Ishikawa (cell line): ENCODE measurements around the gene GABPB1.

ENCODE experiments used
- CEBPB ChIP-seq: IDR thresholded peaks from 2 replicates; pipeline ENCODE4 v1.6.1; 2012
- CREB1 ChIP-seq: IDR thresholded peaks from 2 replicates; pipeline ENCODE4 v1.6.1; 2012; ENCODE audit warnings: low read depth
- EGR1 ChIP-seq: IDR thresholded peaks from 2 replicates; pipeline ENCODE4 v1.6.1; 2012
- EP300 ChIP-seq: IDR thresholded peaks from 2 replicates; pipeline ENCODE4 v1.6.1; 2012; ENCODE audit warnings: borderline replicate concordance
- MAX ChIP-seq: IDR thresholded peaks from 2 replicates; pipeline ENCODE4 v1.6.1; 2012
- NFIC ChIP-seq: IDR thresholded peaks from 2 replicates; pipeline ENCODE4 v1.6.1; 2012
- RAD21 ChIP-seq: IDR thresholded peaks from 2 replicates; pipeline ENCODE4 v1.6.1; 2012; ENCODE audit warnings: low read depth
- REST ChIP-seq: IDR thresholded peaks from 2 replicates; pipeline ENCODE4 v1.6.1; 2012; ENCODE audit warnings: low read depth, mild to moderate bottlenecking
- TAF1 ChIP-seq: IDR thresholded peaks from 2 replicates; pipeline ENCODE4 v1.6.1; 2012; ENCODE audit warnings: low read depth, mild to moderate bottlenecking
- TCF12 ChIP-seq: IDR thresholded peaks from 2 replicates; pipeline ENCODE4 v1.6.1; 2012; ENCODE audit warnings: low read depth
- TEAD4 ChIP-seq: IDR thresholded peaks from 2 replicates; pipeline ENCODE4 v1.6.1; 2012
- YY1 ChIP-seq: IDR thresholded peaks from 2 replicates; pipeline ENCODE4 v1.6.1; 2012; ENCODE audit warnings: low read depth
- ZBTB7A ChIP-seq: IDR thresholded peaks from 2 replicates; pipeline ENCODE4 v1.6.1; 2012; ENCODE audit warnings: low read depth
- TF ChIP-seq, protein P1 (sequence below): IDR thresholded peaks from 2 replicates; pipeline ENCODE4 v1.6.1; 2012

Gene GABPB1

DNA sequence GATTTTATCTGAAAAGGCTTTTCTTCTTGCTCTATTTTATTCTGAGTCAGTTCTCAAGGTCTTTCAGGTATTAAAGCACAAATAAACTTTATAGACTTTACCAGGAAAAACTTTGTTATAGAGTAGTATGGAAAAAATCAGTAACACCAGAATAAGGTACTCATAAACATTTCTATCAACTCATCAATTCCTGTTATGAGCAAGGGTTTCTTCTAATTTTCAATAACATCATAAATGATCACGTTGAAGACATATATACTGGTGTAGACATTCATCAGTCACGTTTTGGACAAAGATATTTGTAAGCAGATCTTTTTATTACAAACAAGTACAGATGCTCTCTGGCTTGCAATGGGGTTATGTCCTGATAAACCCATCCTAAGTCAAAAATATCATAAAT, 79.9 kb downstream of the GABPB1 start:
- TF ChIP-seq EP300 (no peak), NFIC (no peak), EGR1 (no peak), CREB1 (no peak)

DNA sequence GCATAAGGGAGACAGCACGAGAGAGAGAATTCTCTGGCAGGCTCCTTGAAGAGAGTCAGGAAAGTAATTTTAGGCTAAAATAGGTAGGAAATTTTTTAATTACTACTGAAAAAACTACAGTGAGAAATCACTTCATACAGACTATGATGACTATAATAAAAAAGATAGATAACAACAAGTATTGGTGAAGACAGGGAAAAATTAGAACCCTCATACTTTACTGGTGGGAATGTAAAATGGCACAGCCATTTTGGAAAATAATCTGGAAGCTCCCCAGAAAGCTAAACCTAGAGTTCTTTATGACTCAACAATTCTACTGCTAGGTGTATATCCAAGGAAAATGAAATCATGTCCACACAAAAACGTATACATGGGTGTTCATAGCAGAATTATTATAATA, 87.4 kb downstream of the GABPB1 start:
- TF ChIP-seq ZBTB7A (no peak), TEAD4 (no peak), NFIC (no peak), YY1 (no peak), EP300 (no peak), RAD21 (no peak), EGR1 (no peak), REST (no peak)

DNA sequence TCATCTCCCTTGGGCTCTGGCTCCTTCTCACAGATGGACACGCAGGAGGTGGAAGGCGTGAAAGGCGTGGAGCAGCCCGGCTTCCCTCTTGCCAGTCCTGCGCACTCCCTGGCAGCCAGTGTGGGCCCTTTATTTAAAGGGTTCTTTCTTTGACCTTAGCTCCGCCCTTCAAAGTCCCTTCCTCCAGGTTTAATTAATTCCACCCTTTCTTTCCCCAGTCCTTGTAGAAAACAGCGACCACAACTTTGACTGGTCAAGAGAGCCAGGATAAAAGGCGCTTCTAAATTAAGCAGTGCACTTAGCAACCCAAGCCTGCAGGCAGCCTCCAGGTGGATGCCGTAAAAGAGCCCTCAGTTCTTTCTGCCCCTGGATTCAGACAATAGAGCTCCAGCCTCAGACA, 89.4 kb downstream of the GABPB1 start, which contains the start of gene HDC:
TSS of gene HDC (minus strand) at position 107 of the 400 bp plus-strand sequence. CDS start at position 4, 103 bp downstream.
- no peak for TF ChIP-seq TCF12
- no peak for TF ChIP-seq TAF1
- TF ChIP-seq CREB1: no peak
- TF ChIP-seq REST: no peak
- no peak for TF ChIP-seq CEBPB
- TF ChIP-seq, protein P1, sequence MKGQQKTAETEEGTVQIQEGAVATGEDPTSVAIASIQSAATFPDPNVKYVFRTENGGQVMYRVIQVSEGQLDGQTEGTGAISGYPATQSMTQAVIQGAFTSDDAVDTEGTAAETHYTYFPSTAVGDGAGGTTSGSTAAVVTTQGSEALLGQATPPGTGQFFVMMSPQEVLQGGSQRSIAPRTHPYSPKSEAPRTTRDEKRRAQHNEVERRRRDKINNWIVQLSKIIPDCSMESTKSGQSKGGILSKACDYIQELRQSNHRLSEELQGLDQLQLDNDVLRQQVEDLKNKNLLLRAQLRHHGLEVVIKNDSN: no peak
- TF ChIP-seq ZBTB7A: no peak

- TF ChIP-seq CREB1 (no peak), YY1 (no peak), MAX (no peak), ZBTB7A (no peak), EGR1 (no peak), TAF1 (no peak)
- TF ChIP-seq, protein P1: no peak
Observed at GRCh38 chr15:50262533-50262932, 92.5 kb downstream of the GABPB1 start.

DNA sequence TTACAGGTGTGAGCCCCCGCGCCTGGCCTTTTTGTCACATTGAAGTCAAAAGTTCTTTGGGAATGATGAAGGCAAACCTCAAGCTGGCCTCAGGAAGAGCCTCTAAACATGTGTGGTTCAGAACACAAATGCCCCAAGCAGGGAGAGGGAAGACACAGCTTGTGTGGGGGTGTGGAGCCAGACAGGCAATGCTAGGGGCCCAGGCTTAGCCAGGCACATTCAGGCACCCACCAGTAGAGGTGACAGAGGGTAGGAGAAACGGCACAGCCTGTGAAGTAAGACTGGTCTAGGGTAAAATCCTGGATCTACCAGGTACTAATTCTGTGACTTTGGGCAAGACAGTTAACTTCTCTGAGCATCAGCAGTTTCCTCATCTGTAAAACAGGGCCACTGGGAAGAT, 93.0 kb downstream of the GABPB1 start:
- TF ChIP-seq REST (no peak), EGR1 (no peak), CREB1 (no peak), NFIC (no peak), ZBTB7A (no peak), EP300 (no peak), CEBPB (no peak)

GRCh38 chr15:50260969-50261496, 94.0 kb downstream of the GABPB1 start:
- TF ChIP-seq EP300: no peak
- TF ChIP-seq EGR1: no peak
- TF ChIP-seq REST: no peak
- no peak for TF ChIP-seq TCF12
